Neural cell (in vitro differentiated cells): Measurements from ENCODE around the gene SLC10A3.

Experiments used
- CTCF ChIP-seq: fragments of 450-650 bp; IDR thresholded peaks from 2 replicates; pipeline ENCODE4 v1.5.1; 2014; ENCODE audit warnings: antibody characterized with exemption, mild to moderate bottlenecking, moderate library complexity; ENCODE audit not compliant: poor library complexity, severe bottlenecking
- EP300 ChIP-seq: fragments of 450-650 bp; conservative IDR thresholded peaks from 2 replicates; pipeline ENCODE4 v1.6.1; 2014; ENCODE audit warnings: antibody characterized with exemption, mild to moderate bottlenecking, moderate library complexity; ENCODE audit not compliant: poor library complexity, severe bottlenecking
- EZH2 ChIP-seq: fragments of 200-600, 300-800 bp; shearing (Covaris generic), sonication (generic); IDR thresholded peaks from 2 replicates; pipeline ENCODE4 v1.6.1; 2014; ENCODE audit warnings: antibody characterized with exemption, low read length, borderline replicate concordance, mild to moderate bottlenecking; ENCODE audit not compliant: insufficient read depth, poor library complexity, severe bottlenecking
- POLR2AphosphoS5 ChIP-seq: IDR thresholded peaks from 2 replicates; pipeline ENCODE4 v1.6.1; 2012
- REST ChIP-seq: IDR thresholded peaks from 2 replicates; pipeline ENCODE4 v1.6.1; 2012; ENCODE audit warnings: borderline replicate concordance
- SMC3 ChIP-seq: fragments of 450-650 bp; conservative IDR thresholded peaks from 2 replicates; pipeline ENCODE4 v1.6.1; 2014; ENCODE audit warnings: antibody characterized with exemption, mild to moderate bottlenecking, moderate library complexity; ENCODE audit not compliant: poor library complexity
- TAF1 ChIP-seq: IDR thresholded peaks from 2 replicates; pipeline ENCODE4 v1.6.1; 2012; ENCODE audit warnings: low read depth

- TF ChIP-seq POLR2AphosphoS5 (no peak), EP300 (no peak), CTCF (no peak), EZH2 (no peak), TAF1 (no peak), REST (no peak), SMC3 (no peak)
Measured at GRCh38 chrX:154531626-154532025, 41.2 kb upstream of the SLC10A3 start.
